A549 (cell line): Measurements from ENCODE around the gene FOXB1.

Source experiments
- BHLHE40 ChIP-seq: IDR thresholded peaks from 2 replicates; pipeline ENCODE4 v1.6.1; 2012; ENCODE audit warnings: low read depth, low read length, inconsistent platforms
- CEBPB ChIP-seq, 2 experiments: fragments of >200 bp in 1 of 2; sonication (Bioruptor Twin) in 1 of 2; formaldehyde crosslinking in 1 of 2; IDR thresholded peaks; 2 replicates each; pipeline ENCODE4 v1.6.1; 2012 to 2016
- EP300 ChIP-seq, 2 experiments: fragments of >200 bp; sonication (Bioruptor Twin); formaldehyde crosslinking; IDR thresholded peaks; 2 replicates in 1 of 2; 3 replicates in 1 of 2; pipeline ENCODE4 v1.6.1; 2016 to 2017
- MAZ ChIP-seq: fragments of 150-350 bp; IDR thresholded peaks from 2 replicates; pipeline ENCODE4 v1.6.1; 2014; ENCODE audit warnings: antibody characterized with exemption, low read depth, low read length, borderline replicate concordance
- MYC ChIP-seq: IDR thresholded peaks from 2 replicates; pipeline ENCODE4 v1.6.1; 2012; ENCODE audit warnings: mild to moderate bottlenecking, inconsistent platforms, low read length, improper control_type of control experiment, borderline replicate concordance
- POLR2A ChIP-seq: IDR thresholded peaks from 2 replicates; pipeline ENCODE4 v1.6.1; 2012; ENCODE audit warnings: mild to moderate bottlenecking, low read length
- RFX5 ChIP-seq: fragments of 450-650 bp; IDR thresholded peaks from 2 replicates; pipeline ENCODE4 v1.7.1; 2014; ENCODE audit warnings: antibody characterized with exemption, mild to moderate bottlenecking, moderate library complexity
- SMC3 ChIP-seq: fragments of >200 bp; sonication (Bioruptor Twin); formaldehyde crosslinking; IDR thresholded peaks from 3 replicates; pipeline ENCODE4 v1.6.1; 2018; ENCODE audit warnings: inconsistent platforms
- TP53 ChIP-seq: fragments of 250-450 bp; sonication (Bioruptor Pico); IDR thresholded peaks from 2 replicates; pipeline ENCODE4 v1.5.0; 2021; ENCODE audit warnings: mild to moderate bottlenecking, moderate library complexity
- ZC3H11A ChIP-seq: fragments of 450-650 bp; IDR thresholded peaks from 2 replicates; pipeline ENCODE4 v1.6.1; 2014; ENCODE audit warnings: antibody characterized with exemption, mild to moderate bottlenecking
- ZNF302 ChIP-seq: fragments of 250-450 bp; sonication (Bioruptor Pico); IDR thresholded peaks from 2 replicates; pipeline ENCODE4 v1.9.0; 2021; ENCODE audit warnings: inconsistent platforms, mild to moderate bottlenecking, moderate library complexity
- TF ChIP-seq, protein P1 (sequence below): fragments of >200 bp; sonication (Bioruptor Twin); formaldehyde crosslinking; IDR thresholded peaks from 3 replicates; pipeline ENCODE4 v1.5.1; 2016

DNA sequence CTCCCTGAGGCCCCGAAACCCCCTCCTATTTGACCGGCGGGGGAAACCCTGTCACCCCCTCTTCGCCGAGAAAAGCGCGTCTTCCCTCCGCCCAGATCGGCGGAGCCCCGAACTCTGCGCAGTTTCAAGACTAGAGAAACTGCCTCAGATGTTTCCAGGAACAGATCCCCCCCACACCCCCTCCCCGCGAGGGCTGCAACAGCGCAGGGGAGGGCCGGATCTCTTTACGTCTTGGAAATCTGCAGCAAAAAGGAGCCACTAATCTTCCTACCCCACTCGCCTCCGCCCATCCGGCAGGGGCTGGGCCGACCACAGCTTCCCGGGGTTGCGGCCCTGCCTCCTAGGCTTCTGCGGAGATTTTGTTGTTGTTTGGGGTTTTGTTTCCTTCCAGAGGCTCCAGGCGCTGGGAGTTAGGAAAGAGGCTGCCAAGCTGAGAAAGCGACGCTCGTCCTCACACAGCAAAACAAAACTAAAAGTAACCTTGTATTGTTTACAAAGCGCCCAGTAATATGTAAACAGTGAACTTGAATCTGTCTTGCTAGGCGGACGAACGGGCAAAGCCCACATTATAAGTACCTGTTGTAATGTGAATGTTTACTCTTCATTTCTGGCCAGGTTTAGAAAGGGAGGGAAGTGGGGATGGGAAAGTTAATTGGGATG, 2.2 kb downstream of the FOXB1 start:
- TF ChIP-seq, protein P1, sequence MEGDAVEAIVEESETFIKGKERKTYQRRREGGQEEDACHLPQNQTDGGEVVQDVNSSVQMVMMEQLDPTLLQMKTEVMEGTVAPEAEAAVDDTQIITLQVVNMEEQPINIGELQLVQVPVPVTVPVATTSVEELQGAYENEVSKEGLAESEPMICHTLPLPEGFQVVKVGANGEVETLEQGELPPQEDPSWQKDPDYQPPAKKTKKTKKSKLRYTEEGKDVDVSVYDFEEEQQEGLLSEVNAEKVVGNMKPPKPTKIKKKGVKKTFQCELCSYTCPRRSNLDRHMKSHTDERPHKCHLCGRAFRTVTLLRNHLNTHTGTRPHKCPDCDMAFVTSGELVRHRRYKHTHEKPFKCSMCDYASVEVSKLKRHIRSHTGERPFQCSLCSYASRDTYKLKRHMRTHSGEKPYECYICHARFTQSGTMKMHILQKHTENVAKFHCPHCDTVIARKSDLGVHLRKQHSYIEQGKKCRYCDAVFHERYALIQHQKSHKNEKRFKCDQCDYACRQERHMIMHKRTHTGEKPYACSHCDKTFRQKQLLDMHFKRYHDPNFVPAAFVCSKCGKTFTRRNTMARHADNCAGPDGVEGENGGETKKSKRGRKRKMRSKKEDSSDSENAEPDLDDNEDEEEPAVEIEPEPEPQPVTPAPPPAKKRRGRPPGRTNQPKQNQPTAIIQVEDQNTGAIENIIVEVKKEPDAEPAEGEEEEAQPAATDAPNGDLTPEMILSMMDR, result no peak
- TF ChIP-seq POLR2A (no peak), MYC (no peak), TP53 (CRISPR knock-in tag) (no peak), CEBPB (IDR thresholded peaks at IDR 0.05) (no peak), EP300 (IDR thresholded peaks at IDR 0.05) (no peak), ZC3H11A (no peak), RFX5 (no peak), BHLHE40 (no peak), SMC3 (no peak), MAZ (no peak), ZNF302 (CRISPR knock-in tag) (no peak)
